ENCODE results near the gene ZNF32. TPM values are rescaled to one million over a fixed set of nuclear protein-coding genes. Genes with fewer than 3 reads are reported as not detected.

Gene ZNF32
- total and polyA plus RNA-seq, 11 donors: 32.8 to 78.2 (median 42.4) TPM

- Histone ChIP-seq H3K27ac (no peak overlapping the region), H3K9me3 (no peaks in the 10 kb centered on the region), H3K4me1 (peaks cover 0 to 26% (median 15%) of the 10 kb centered on the region in 12 donors), H3K27me3 (no peaks in the 10 kb centered on the region), H3K4me3 (no peak overlapping the region), H3K36me3 (no peaks in the 10 kb centered on the region)
- DNase-seq (no peak), ATAC-seq (no peak)
- no peak for TF ChIP-seq POLR2A (IDR thresholded peaks at IDR 0.05)
- TF ChIP-seq, protein P1, sequence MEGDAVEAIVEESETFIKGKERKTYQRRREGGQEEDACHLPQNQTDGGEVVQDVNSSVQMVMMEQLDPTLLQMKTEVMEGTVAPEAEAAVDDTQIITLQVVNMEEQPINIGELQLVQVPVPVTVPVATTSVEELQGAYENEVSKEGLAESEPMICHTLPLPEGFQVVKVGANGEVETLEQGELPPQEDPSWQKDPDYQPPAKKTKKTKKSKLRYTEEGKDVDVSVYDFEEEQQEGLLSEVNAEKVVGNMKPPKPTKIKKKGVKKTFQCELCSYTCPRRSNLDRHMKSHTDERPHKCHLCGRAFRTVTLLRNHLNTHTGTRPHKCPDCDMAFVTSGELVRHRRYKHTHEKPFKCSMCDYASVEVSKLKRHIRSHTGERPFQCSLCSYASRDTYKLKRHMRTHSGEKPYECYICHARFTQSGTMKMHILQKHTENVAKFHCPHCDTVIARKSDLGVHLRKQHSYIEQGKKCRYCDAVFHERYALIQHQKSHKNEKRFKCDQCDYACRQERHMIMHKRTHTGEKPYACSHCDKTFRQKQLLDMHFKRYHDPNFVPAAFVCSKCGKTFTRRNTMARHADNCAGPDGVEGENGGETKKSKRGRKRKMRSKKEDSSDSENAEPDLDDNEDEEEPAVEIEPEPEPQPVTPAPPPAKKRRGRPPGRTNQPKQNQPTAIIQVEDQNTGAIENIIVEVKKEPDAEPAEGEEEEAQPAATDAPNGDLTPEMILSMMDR (IDR thresholded peaks at IDR 0.05): no peak
- 62 to 81% (median 66%) methylated on average over 2 of the region's 2 CpGs for WGBS, 4 donors
- intact Hi-C loops (cut with DNase I): no loop called here
Observed at GRCh38 chr10:43599333-43599732, 49.3 kb downstream of the ZNF32 start.

GRCh38 chr10:43598446-43598845 is 50.2 kb downstream of the ZNF32 start:
- WGBS, 4 donors: 25 to 40% (median 33%) methylated on average over 2 of the region's 2 CpGs
- intact Hi-C loops (cut with DNase I): no loop called here
- peak in 4 of 5 donors; percentile 46 to 75 (median 58) for DNase-seq
- Histone ChIP-seq H3K36me3 (no peaks in the 10 kb centered on the region), H3K4me3 (no peak overlapping the region), H3K9me3 (no peaks in the 10 kb centered on the region), H3K4me1 (peaks cover 0 to 26% (median 15%) of the 10 kb centered on the region in 12 donors), H3K27me3 (no peaks in the 10 kb centered on the region), H3K27ac (no peak overlapping the region)
- TF ChIP-seq, protein P1 (IDR thresholded peaks at IDR 0.05): no peak
- no peak for TF ChIP-seq POLR2A (IDR thresholded peaks at IDR 0.05)
- ATAC-seq: peak in 3 of 4 donors; percentile 41 to 69 (median 54)

- TF ChIP-seq, protein P1 (IDR thresholded peaks at IDR 0.05): no peak
- no peak for TF ChIP-seq POLR2A (IDR thresholded peaks at IDR 0.05)
- H3K27ac ChIP-seq: no peak overlapping the region
- H3K4me3 ChIP-seq: no peak overlapping the region
- peaks cover 0 to 5% (median 0%) of the 10 kb centered on the region in 12 donors for H3K9me3 ChIP-seq
- peaks cover 0 to 26% (median 15%) of the 10 kb centered on the region in 12 donors for H3K4me1 ChIP-seq
- WGBS, 4 donors: 90 to 93% (median 91%) methylated on average over 4 of the region's 4 CpGs
- no peaks in the 10 kb centered on the region for H3K27me3 ChIP-seq
- no peak for DNase-seq
- ATAC-seq: no peak
- intact Hi-C loops (cut with DNase I): no loop called here
- H3K36me3 ChIP-seq: no peaks in the 10 kb centered on the region
Observed at GRCh38 chr10:43596546-43596945, 52.1 kb downstream of the ZNF32 start.

GRCh38 chr10:43595739-43596298 is 52.9 kb downstream of the ZNF32 start:
- TF ChIP-seq POLR2A (IDR thresholded peaks at IDR 0.05): no peak
- TF ChIP-seq, protein P1 (IDR thresholded peaks at IDR 0.05): no peak
- H3K4me3 ChIP-seq: peak overlapping the region in 2 of 12 donors; percentile 35 to 47
- no peak overlapping the region for H3K27ac ChIP-seq
- peaks cover 0 to 8% (median 0%) of the 10 kb centered on the region in 12 donors for H3K9me3 ChIP-seq
- intact Hi-C loops (cut with DNase I): no loop called here
- H3K36me3 ChIP-seq: no peaks in the 10 kb centered on the region
- peaks cover 0 to 26% (median 15%) of the 10 kb centered on the region in 12 donors for H3K4me1 ChIP-seq
- WGBS, 4 donors: 66 to 78% (median 74%) methylated on average over 6 to 7 of the region's 7 CpGs
- DNase-seq (no peak), ATAC-seq (peak in 2 of 4 donors; percentile 24 to 39)
- no peaks in the 10 kb centered on the region for H3K27me3 ChIP-seq
